Measurements from ENCODE around the gene PGM2L1. TPM values are rescaled to one million over a fixed set of nuclear protein-coding genes. Genes with fewer than 3 reads are reported as not detected.

The PGM2L1 gene
- total and polyA plus RNA-seq, 2 of the 4 experiments (the other 2 are of a cell fraction), result 0.72 to 1.8 TPM

DNA sequence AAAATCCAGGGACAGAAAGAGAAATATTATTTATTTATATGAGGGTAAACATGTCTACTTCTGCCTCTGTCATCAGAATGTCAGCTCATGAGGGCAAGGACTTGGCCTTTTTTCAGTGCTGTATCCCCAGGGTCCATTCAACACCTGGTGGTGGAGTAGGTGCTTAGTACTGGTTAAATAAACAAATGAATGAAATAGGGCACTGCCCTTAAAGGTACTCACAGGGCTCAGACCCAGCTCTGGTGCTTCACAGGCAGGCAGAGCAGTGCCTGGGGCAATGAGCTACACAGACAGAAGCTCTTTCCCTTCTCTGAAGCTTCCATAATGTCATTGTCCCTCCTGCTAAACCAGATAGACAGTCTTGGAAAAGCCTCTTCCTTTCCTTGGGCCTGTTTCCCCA is 117.7 kb downstream of the PGM2L1 start:
- Histone ChIP-seq H3K14ac (replicated peaks; ENCODE audit: low read depth, low read length) (no peak overlapping the region; the same call in 1 of the 2 replicates), H2BK120ac (ENCODE audit: low read depth, low read length) (peak overlapping the region; percentile 73; the same call in 1 of the 2 replicates), H2AFZ (replicated peaks; ENCODE audit: low read length, poor library complexity) (no peak overlapping the region), H3K18ac (ENCODE audit: low read depth, low read length) (peak overlapping the region; percentile 84), H3K4me3 (ENCODE audit: insufficient read depth, low read depth, low read length) (no peak overlapping the region), H2BK15ac (ENCODE audit: low read depth, low read length) (peak overlapping the region; percentile 81; the same call in 1 of the 3 replicates), H3K4me1 (ENCODE audit: control insufficient read depth, insufficient read depth, low read length) (peaks cover 43% of the 10 kb centered on the region), H3K79me1 (ENCODE audit: low read depth in 1 of 2, low read length in 2 of 2) (peaks cover 0 to 7% of the 10 kb centered on the region in 2 experiments; a peak in 1 of 4 replicates), H3K9me3 (ENCODE audit: control insufficient read depth, insufficient read depth, low read length) (no peaks in the 10 kb centered on the region), H4K8ac (ENCODE audit: low read depth in 2 of 2, low read length in 2 of 2) (peak overlapping the region in 1 of 2 experiments; percentile 33; a peak in 1 of 4 replicates), H3K56ac (ENCODE audit: extremely low read depth, insufficient read depth, low read length) (no peak overlapping the region), H3K36me3 (ENCODE audit: control insufficient read depth, insufficient read depth, low read length) (peaks cover 6% of the 10 kb centered on the region), H2AK9ac (replicated peaks; ENCODE audit: low read depth, low read length, poor library complexity) (no peak overlapping the region), H3K23ac (ENCODE audit: low read depth, low read length) (peak overlapping the region; percentile 46; the same call in 1 of the 2 replicates), H3K27ac (ENCODE audit: insufficient read depth, low read length) (peak overlapping the region; percentile 65; the same call in 1 of the 2 replicates), H3K4me2 (ENCODE audit: low read depth, low read length) (no peak overlapping the region), H2AK5ac (ENCODE audit: low read depth, low read length) (peak overlapping the region; percentile 80), H2BK5ac (ENCODE audit: low read depth, low read length, poor library complexity, severe bottlenecking) (peak overlapping the region; percentile 71), H3K27me3 (ENCODE audit: control insufficient read depth, insufficient read depth, low read length) (no peaks in the 10 kb centered on the region), H4K91ac (ENCODE audit: insufficient read depth, low read depth, low read length) (peak overlapping the region; percentile 26; the same call in 1 of the 2 replicates), H3K9ac (ENCODE audit: low read depth, low read length) (no peak overlapping the region), H4K5ac (ENCODE audit: low read depth, low read length) (peak overlapping the region; percentile 55), H3K9me1 (ENCODE audit: insufficient read depth, low read length) (peaks cover 46% of the 10 kb centered on the region), H3K4ac (ENCODE audit: low read depth, low read length) (peak overlapping the region; percentile 58; the same call in 1 of the 2 replicates), H2BK20ac (ENCODE audit: low read depth, low read length) (peak overlapping the region; percentile 86), H4K20me1 (ENCODE audit: insufficient read depth, low read length) (no peaks in the 10 kb centered on the region)
- POLR2A ChIA-PET (ENCODE audit: unreplicated experiment), result no interaction called here
- dilution Hi-C loops (cut with HindIII; ENCODE audit: low sequenced_read_pairs, unreplicated experiment) (no loop called here), in situ Hi-C loops (cut with MboI; ENCODE audit: low sequenced_read_pairs) (no loop called here), intact Hi-C loops (cut with micrococcal nuclease) (no loop called here)
- BruUV-seq (replicated peaks), result no TSS peak
- CTCF ChIA-PET, result interaction anchor here (0.7 kb wide), 1 partner anchor 13 kb away, joined by 3 read pairs; no protein-coding TSS in a partner anchor
- ATAC-seq (ENCODE audit: low read depth) (no peak), DNase-seq (no peak)
- TF ChIP-seq, protein P1, sequence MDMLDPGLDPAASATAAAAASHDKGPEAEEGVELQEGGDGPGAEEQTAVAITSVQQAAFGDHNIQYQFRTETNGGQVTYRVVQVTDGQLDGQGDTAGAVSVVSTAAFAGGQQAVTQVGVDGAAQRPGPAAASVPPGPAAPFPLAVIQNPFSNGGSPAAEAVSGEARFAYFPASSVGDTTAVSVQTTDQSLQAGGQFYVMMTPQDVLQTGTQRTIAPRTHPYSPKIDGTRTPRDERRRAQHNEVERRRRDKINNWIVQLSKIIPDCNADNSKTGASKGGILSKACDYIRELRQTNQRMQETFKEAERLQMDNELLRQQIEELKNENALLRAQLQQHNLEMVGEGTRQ (IDR thresholded peaks at IDR 0.05; ENCODE audit: low read depth, low read length), result no peak
- TF ChIP-seq RCOR1 (IDR thresholded peaks at IDR 0.05; ENCODE audit: insufficient replicate concordance, low read length) (no peak), CHD1 (IDR thresholded peaks at IDR 0.05; ENCODE audit: low read depth, low read length) (no peak), SMC3 (IDR thresholded peaks at IDR 0.05; ENCODE audit: low read depth, low read length) (no peak), RAD21 (IDR thresholded peaks at IDR 0.05; ENCODE audit: low read length) (no peak), RFX5 (IDR thresholded peaks at IDR 0.05; ENCODE audit: low read depth, low read length) (no peak), BHLHE40 (IDR thresholded peaks at IDR 0.05; ENCODE audit: low read depth, low read length) (no peak), POLR2A (IDR thresholded peaks at IDR 0.05; ENCODE audit: low read depth, low read length) (no peak), MAZ (IDR thresholded peaks at IDR 0.05; ENCODE audit: borderline replicate concordance, low read depth, low read length) (no peak)
- TF ChIP-seq, protein P2, sequence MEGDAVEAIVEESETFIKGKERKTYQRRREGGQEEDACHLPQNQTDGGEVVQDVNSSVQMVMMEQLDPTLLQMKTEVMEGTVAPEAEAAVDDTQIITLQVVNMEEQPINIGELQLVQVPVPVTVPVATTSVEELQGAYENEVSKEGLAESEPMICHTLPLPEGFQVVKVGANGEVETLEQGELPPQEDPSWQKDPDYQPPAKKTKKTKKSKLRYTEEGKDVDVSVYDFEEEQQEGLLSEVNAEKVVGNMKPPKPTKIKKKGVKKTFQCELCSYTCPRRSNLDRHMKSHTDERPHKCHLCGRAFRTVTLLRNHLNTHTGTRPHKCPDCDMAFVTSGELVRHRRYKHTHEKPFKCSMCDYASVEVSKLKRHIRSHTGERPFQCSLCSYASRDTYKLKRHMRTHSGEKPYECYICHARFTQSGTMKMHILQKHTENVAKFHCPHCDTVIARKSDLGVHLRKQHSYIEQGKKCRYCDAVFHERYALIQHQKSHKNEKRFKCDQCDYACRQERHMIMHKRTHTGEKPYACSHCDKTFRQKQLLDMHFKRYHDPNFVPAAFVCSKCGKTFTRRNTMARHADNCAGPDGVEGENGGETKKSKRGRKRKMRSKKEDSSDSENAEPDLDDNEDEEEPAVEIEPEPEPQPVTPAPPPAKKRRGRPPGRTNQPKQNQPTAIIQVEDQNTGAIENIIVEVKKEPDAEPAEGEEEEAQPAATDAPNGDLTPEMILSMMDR (conservative IDR thresholded peaks at IDR 0.05; ENCODE audit: low read depth, low read length), result no peak
- TF ChIP-seq, protein P3, sequence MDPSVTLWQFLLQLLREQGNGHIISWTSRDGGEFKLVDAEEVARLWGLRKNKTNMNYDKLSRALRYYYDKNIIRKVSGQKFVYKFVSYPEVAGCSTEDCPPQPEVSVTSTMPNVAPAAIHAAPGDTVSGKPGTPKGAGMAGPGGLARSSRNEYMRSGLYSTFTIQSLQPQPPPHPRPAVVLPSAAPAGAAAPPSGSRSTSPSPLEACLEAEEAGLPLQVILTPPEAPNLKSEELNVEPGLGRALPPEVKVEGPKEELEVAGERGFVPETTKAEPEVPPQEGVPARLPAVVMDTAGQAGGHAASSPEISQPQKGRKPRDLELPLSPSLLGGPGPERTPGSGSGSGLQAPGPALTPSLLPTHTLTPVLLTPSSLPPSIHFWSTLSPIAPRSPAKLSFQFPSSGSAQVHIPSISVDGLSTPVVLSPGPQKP (IDR thresholded peaks at IDR 0.05; ENCODE audit: borderline replicate concordance, low read depth, low read length), result no peak
